ENCODE measurements around the gene FHOD1.

The FHOD1 gene

DNA sequence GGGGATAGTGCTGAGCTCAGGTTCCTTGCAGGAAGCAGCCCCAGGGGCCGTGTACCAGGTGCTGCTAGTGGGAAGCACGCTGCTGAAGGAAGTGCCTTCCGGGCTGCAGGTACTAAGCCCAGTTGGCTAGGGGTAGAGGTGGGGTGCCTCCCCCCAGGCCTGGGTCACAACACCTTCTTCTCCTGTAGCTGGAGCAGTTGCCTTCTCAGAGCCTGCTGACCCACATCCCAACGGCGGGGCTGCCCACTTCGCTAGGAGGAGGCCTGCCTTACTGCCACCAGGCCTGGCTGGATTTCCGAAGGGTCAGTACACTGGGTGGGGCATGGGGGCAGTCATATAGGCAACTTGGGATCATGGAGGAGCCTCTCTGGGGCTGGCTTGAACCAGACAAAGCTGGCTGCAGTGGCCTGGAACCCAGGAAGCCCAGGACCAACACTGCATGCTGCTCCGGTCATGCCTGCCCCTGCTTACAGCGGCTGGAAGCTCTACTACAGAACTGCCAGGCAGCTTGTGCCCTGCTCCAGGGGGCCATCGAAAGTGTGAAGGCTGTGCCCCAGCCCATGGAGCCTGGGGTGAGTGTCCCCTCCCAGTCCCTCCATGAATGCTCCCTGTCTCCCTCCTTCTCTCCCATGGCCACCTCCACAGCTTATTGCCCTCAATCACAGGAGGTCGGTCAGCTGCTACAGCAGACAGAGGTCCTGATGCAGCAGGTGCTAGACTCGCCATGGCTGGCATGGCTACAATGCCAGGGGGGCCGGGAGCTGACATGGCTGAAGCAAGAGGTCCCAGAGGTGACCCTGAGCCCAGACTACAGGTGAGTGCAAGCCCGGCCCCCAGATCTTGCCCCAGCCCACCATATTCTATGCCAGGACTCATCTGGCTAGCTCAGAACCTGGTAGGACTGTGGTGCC is 34.5 kb upstream of the FHOD1 start:
- H3K4me3 ChIP-seq (ENCODE audit: low read depth, low read length), result no peak overlapping the region
- in situ Hi-C loops (cut with HindIII; ENCODE audit: low sequenced_read_pairs), result loop anchor here (5.0 kb wide), 1 partner anchor 86 kb away; no protein-coding TSS in a partner anchor
- no peak for DNase-seq (ENCODE audit: low read depth)
- TF ChIP-seq, protein P1, sequence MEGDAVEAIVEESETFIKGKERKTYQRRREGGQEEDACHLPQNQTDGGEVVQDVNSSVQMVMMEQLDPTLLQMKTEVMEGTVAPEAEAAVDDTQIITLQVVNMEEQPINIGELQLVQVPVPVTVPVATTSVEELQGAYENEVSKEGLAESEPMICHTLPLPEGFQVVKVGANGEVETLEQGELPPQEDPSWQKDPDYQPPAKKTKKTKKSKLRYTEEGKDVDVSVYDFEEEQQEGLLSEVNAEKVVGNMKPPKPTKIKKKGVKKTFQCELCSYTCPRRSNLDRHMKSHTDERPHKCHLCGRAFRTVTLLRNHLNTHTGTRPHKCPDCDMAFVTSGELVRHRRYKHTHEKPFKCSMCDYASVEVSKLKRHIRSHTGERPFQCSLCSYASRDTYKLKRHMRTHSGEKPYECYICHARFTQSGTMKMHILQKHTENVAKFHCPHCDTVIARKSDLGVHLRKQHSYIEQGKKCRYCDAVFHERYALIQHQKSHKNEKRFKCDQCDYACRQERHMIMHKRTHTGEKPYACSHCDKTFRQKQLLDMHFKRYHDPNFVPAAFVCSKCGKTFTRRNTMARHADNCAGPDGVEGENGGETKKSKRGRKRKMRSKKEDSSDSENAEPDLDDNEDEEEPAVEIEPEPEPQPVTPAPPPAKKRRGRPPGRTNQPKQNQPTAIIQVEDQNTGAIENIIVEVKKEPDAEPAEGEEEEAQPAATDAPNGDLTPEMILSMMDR (IDR thresholded peaks at IDR 0.05; ENCODE audit: low read depth, low read length, missing control alignments), result no peak

DNA sequence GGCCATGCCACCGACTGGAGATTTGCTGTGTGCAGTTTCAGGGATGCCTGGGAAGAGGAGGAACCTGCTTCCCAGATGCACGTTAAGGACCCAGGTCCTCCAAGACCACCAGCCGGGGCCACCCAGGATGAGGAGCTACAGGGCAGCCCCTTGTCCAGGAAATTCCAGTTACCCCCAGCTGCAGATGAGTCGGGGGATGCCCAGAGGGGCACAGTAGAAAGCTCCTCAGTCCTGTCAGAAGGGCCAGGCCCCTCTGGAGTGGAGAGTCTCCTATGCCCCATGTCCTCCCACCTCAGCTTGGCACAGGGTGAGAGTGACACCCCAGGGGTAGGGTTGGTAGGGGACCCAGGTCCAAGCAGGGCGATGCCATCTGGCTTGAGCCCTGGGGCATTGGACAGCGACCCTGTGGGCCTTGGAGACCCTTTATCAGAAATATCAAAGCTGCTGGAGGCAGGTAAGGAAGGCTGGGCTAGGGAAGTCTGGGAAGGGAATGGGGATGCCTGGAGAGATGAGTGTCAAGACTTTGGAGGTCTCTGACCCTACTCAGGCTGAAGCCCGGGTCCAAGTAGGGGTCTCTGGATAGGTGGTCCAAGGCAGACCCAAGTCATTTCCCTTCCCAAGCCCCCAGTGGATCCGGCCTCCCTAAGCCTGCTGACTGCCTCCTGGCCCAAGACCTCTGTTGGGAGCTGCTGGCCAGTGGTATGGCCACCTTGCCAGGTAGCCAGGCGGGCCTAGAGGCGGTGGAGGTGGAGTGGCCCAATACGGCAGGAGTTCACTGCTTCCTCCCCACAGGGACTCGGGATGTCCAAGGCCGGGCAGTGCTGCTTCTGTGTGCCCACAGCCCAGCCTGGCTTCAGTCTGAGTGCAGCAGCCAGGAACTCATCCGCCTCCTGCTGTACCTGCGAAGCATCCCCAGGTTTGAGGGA is 33.1 kb upstream of the FHOD1 start:
- TF ChIP-seq, protein P1 (IDR thresholded peaks at IDR 0.05; ENCODE audit: low read depth, low read length, missing control alignments), result no peak
- in situ Hi-C loops (cut with HindIII; ENCODE audit: low sequenced_read_pairs), result loop anchor here (5.0 kb wide), 1 partner anchor 87 kb away; no protein-coding TSS in a partner anchor
- DNase-seq (ENCODE audit: low read depth), result no peak
- no peak overlapping the region for H3K4me3 ChIP-seq (ENCODE audit: low read depth, low read length)

DNA sequence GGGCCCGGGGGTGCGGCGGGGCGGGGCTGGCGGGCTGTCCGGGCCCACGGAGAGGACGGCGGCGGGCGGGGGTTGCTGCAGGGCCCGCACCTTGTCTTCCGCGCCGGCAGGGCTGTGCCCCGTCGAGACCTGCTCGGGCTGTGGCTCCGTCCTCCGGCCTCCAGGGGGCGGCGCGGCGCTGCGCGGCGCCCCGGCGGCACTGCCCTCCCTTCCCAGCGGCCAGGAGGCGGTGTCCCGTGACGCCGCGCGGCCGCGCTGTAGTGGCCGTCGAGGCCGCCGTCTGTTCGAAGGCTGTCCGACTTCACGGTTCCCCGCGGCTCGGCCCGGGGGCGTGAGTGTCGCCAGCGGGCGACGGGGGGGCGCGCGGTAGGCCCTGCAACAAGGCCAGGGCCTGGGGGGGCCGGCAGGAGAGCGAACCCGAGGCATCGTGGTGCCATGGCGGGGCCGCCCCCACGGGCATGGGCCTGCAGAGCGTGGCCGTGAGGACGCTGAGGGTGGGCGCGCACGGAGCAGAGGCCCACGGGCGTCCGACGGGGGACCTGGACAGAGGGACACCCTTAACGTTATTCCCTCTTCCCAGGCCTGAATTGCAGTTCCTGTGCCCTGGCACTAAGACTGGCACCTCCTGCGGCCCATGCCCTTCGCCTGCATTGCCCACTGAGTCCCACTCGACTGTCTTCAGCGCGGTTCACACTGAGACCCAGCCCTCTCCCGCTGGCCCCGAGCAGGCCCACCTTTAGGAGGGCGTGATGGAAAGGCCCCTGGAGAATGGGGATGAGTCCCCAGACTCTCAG is 32.2 kb upstream of the FHOD1 start, which contains the start of gene PLEKHG4:
TSS of gene PLEKHG4 (plus strand) at position 237 of the 794 bp plus-strand sequence. CDS start at position 750, 513 bp downstream.
- DNase-seq (ENCODE audit: low read depth), result no peak
- in situ Hi-C loops (cut with HindIII; ENCODE audit: low sequenced_read_pairs), result loop anchor here (5.0 kb wide), 1 partner anchor 88 kb away; no protein-coding TSS in a partner anchor
- TF ChIP-seq, protein P1 (IDR thresholded peaks at IDR 0.05; ENCODE audit: low read depth, low read length, missing control alignments), result peak; percentile 47
- peak within 1 kb of the TSS; percentile 44 for H3K4me3 ChIP-seq (ENCODE audit: low read depth, low read length)

DNA sequence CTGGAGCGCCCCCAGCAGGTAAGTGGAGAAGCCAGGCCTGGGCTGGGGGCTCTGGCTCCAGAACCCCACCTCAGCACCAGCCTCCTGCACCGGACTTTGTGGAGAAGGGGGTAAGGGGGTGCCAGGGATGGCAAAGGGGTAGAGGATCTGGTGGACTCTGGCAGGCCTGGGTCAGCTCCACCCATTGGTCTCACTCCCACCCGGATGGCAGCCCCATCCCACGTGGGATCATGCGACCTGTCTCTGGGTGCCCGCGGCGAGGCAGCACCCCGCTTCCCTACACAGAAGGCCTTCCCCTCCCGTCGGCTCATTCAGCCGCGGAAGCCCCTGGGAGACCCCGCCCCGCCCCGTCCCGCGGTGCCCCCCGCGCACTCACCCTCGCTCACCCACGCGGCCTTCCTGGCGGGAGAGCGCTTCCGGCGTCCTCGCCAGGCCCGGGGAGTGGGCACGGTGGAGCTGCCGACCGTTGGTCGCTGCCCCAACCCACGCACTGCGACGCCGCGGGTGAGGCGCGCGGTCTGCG is 31.6 kb upstream of the FHOD1 start:
- no peak for DNase-seq (ENCODE audit: low read depth)

DNA sequence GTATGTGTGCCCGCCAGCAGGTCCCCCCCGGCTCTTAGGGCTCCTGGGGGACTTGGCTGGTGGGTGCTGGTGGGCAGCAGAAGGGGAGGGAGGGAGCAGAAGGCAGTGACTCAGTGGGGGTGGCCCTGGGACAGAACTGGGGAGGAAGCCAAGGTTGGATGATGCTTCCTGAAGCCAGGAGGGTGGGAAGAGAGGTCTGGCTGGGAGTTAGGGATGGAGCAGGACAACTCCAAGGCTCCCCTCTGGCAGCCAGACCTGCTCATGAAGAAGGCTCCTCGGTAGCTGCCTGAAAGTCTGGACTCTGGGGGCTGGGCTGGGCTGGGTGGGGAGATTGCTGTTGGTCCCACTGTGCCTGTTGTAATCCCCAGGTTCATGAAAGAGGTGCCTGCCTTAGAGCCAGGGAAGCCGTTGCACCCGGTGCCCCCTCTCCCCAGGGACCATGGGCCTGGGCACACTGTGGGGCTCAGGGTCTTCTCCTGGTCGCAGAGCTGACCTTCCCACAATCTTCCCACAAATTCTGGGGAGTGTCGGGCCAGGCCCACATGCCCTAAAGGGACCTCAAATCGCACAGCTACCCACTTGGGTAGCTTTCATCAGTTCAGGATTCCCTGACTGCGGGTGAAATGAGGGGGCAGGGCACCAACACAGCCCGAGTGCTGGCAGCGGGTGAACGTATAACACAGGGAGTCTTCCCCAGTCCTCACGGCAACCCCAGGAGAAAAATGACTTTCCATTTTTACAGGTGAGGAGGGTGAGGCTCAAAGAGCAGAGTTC is 30.9 kb upstream of the FHOD1 start:
- peak overlapping the region; percentile 44 for H3K4me3 ChIP-seq (ENCODE audit: low read depth, low read length)
- in situ Hi-C loops (cut with HindIII; ENCODE audit: low sequenced_read_pairs), result no loop called here
- DNase-seq (ENCODE audit: low read depth), result peak; percentile 61
- TF ChIP-seq, protein P1 (IDR thresholded peaks at IDR 0.05; ENCODE audit: low read depth, low read length, missing control alignments), result no peak

More for the DNA sequence above, 31.6 kb upstream of the FHOD1 start:
- H3K4me3 ChIP-seq (ENCODE audit: low read depth, low read length), result peak overlapping the region; percentile 44
- in situ Hi-C loops (cut with HindIII; ENCODE audit: low sequenced_read_pairs), result no loop called here
- TF ChIP-seq, protein P1 (IDR thresholded peaks at IDR 0.05; ENCODE audit: low read depth, low read length, missing control alignments), result peak; percentile 42
